Measurements from ENCODE around the gene TNFRSF1A. TPM values are rescaled to one million over a fixed set of nuclear protein-coding genes. Genes with fewer than 3 reads are reported as not detected.
"Not testable (repeated sequence)": the region's sequence is repeated elsewhere in the genome, so short reads cannot be mapped to it uniquely, and the experiment has no call there.

The TNFRSF1A gene
- total and polyA plus RNA-seq, 2 donors = 56.1 to 223 TPM

DNA sequence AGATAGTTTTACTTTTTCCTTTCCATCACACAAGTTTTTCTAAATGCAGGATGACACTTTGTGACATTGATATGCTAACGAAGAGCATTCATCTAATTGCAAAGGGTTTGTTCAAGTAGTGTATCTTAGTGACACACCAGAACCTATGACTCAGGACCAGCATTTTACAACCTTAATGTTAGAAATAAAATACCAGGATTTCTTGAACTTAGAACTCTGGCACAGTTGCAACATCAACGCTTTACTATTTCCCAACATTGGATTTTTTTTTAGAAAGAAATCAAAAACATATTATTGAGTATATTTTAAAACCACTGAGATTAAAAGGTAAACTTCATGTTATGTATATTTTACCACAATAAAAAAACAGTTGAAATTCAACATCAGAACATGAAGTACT, 49.3 kb downstream of the TNFRSF1A start:
- H3K36me3 ChIP-seq (ENCODE audit: insufficient read depth) = no peaks in the 10 kb centered on the region
- no peak overlapping the region for H3K27ac ChIP-seq (ENCODE audit: low read depth)
- no peak for DNase-seq (ENCODE audit: extremely low spot score)
- no peaks in the 10 kb centered on the region for H3K4me1 ChIP-seq (ENCODE audit: insufficient read depth)
- 71% methylated on average over 2 of the region's 2 CpGs for WGBS
- no peak overlapping the region for H3K4me3 ChIP-seq (ENCODE audit: low read depth, low read length)

- not testable (repeated sequence) for DNase-seq (ENCODE audit: extremely low spot score); H3K36me3 ChIP-seq (ENCODE audit: insufficient read depth); H3K27ac ChIP-seq (ENCODE audit: low read depth); H3K4me1 ChIP-seq (ENCODE audit: insufficient read depth); H3K4me3 ChIP-seq (ENCODE audit: low read depth, low read length)
- WGBS = 98% methylated on average over 18 of the region's 25 CpGs
These were observed 52.0 kb downstream of the TNFRSF1A start for GRCh38 chr12:6289906-6290305.

GRCh38 chr12:6289081-6289480, 52.8 kb downstream of the TNFRSF1A start:
- 96% methylated on average over 10 of the region's 10 CpGs for WGBS
- DNase-seq (ENCODE audit: extremely low spot score) = not testable (repeated sequence)

GRCh38 chr12:6288235-6288634, 53.6 kb downstream of the TNFRSF1A start:
- H3K4me1 ChIP-seq (ENCODE audit: insufficient read depth) = no peaks in the 10 kb centered on the region
- DNase-seq (ENCODE audit: extremely low spot score) = no peak
- H3K4me3 ChIP-seq (ENCODE audit: low read depth, low read length) = no peak overlapping the region
- no peak overlapping the region for H3K27ac ChIP-seq (ENCODE audit: low read depth)
- no peaks in the 10 kb centered on the region for H3K36me3 ChIP-seq (ENCODE audit: insufficient read depth)
- 71% methylated on average over 5 of the region's 5 CpGs for WGBS

More at GRCh38 chr12:6289081-6289480, 52.8 kb downstream of the TNFRSF1A start:
- H3K36me3 ChIP-seq (ENCODE audit: insufficient read depth); H3K4me1 ChIP-seq (ENCODE audit: insufficient read depth); H3K27ac ChIP-seq (ENCODE audit: low read depth); H3K4me3 ChIP-seq (ENCODE audit: low read depth, low read length): not testable (repeated sequence)

DNA sequence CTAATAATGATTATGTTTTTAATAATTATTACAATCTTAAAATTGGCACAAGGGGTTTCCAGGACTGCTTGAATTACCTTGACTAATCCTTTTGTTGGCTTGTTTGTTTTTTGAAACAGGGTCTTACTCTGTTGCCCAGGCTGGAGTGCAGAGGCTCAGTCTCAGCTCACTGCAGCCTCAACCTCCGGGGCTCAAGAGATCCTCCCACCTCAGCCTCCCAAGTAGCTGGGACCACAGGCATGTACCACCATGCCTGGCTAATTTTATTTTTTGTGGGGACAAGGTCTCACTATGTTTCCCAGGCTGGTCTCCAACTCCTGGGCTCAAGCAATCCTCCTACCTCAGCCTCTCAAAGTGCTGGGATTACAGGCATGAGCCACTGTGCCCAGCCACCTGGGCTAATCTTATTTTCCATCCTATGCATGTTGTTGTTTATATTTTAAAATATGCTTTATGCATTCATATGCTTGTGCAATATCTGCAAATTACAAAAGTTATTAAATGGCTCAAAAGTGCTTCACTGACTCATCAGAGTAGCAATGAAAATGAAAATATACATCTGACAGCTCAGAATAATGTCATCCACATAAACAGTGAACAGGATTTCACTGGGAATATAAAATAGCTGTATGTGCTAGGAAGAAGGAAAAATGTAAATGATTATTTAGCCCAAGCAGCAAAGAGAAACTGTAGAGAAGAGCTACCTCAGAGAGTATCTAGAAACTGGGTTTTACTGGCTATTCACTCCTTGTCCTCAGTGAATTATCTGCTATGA, 56.2 kb downstream of the TNFRSF1A start:
- Histone ChIP-seq H3K4me3 (ENCODE audit: low read depth, low read length) (no peak overlapping the region), H3K4me1 (ENCODE audit: insufficient read depth) (no peaks in the 10 kb centered on the region), H3K36me3 (ENCODE audit: insufficient read depth) (no peaks in the 10 kb centered on the region), H3K27ac (ENCODE audit: low read depth) (no peak overlapping the region)
- no peak for DNase-seq (ENCODE audit: extremely low spot score)
- WGBS = 64% methylated on average over 1 of the region's 1 CpG

DNA sequence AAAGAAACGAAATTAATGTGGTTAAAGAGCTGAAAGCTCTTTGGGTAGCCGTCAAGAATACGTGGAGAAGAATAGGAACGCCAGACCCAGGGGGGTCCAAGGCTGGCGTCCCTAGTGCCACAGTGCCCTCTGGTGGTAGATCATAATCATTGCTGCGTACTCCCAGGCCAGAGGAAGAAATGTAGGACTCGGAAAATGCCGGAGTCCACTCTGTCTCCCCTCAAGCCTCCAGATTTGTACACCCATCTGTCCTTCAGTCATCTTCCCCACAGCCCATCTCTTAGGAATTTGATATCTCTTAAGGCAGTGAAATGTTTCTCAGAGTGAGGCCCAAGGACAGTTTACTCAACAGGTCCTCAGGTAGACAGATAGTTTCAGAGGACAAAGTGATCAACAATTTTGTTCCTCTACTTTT, 56.8 kb downstream of the TNFRSF1A start:
- no peaks in the 10 kb centered on the region for H3K36me3 ChIP-seq (ENCODE audit: insufficient read depth)
- no peaks in the 10 kb centered on the region for H3K4me1 ChIP-seq (ENCODE audit: insufficient read depth)
- H3K4me3 ChIP-seq (ENCODE audit: low read depth, low read length) = no peak overlapping the region
- H3K27ac ChIP-seq (ENCODE audit: low read depth) = no peak overlapping the region
- DNase-seq (ENCODE audit: extremely low spot score) = no peak
- WGBS = 2% methylated on average over 8 of the region's 8 CpGs

- no peak overlapping the region for H3K27ac ChIP-seq (ENCODE audit: low read depth)
- 90% methylated on average over 12 of the region's 12 CpGs for WGBS
- peaks cover 1% of the 10 kb centered on the region for H3K4me1 ChIP-seq (ENCODE audit: insufficient read depth)
- H3K36me3 ChIP-seq (ENCODE audit: insufficient read depth) = no peaks in the 10 kb centered on the region
- no peak overlapping the region for H3K4me3 ChIP-seq (ENCODE audit: low read depth, low read length)
- DNase-seq (ENCODE audit: extremely low spot score) = no peak
These were observed 57.6 kb downstream of the TNFRSF1A start for GRCh38 chr12:6284273-6284672.

DNA sequence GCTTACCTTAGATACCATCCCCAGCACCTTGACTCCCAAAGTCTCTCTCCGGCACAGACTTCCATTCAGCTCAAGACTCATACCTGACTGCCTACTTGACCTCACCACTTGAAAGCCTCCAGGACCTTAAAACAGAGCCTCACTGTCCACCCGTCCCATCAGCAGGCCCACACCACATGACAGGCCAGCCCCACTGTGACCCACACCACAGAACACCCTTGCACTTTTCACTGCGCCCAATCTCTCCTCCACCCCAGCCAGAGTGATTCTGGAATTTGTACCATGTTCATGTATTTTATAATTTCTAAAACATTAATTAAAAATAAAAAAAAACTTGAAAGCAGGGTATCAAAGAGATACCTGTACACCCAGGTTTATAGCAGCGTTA, 59.4 kb downstream of the TNFRSF1A start:
- WGBS = 95% methylated on average over 4 of the region's 4 CpGs

DNA sequence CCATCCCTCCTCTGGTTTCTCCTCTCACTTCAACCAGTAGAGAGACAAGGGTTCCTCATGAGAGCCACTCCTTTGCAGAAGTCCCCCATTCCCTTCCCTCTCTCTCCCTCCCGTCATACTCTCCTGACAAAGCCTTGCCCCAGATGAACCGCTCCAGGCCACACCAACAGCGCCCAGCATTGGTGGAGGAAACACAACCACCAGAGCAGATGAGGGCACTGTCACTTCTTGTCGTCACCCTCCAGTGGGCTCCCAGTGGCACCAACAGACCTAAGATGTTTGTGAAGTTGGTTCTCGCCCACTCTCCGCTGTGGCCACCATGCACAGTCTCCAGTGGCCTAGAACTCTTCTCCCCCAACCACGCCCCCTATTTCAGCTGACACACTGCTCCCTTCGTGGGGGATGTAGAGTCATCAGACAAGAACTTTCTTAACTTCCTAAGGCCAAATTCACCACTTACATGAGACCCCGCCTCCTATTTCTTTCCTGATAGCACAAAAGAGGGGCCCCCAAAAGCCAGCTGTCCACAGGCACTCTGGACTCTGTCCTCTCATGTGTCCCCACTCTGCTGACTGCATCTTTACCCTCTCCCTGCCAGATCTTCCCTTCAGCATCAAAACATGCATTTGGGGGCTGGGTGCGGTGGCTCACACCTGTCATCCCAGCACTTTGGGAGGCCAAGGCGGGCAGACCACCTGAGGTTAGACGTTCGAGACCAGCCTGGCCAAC, 60.6 kb downstream of the TNFRSF1A start:
- Histone ChIP-seq H3K4me1 (ENCODE audit: insufficient read depth) (peaks cover 1% of the 10 kb centered on the region), H3K27ac (ENCODE audit: low read depth) (no peak overlapping the region), H3K4me3 (ENCODE audit: low read depth, low read length) (no peak overlapping the region), H3K36me3 (ENCODE audit: insufficient read depth) (no peaks in the 10 kb centered on the region)
- DNase-seq (ENCODE audit: extremely low spot score) = no peak
- 96% methylated on average over 13 of the region's 13 CpGs for WGBS

More for the DNA sequence above, 59.4 kb downstream of the TNFRSF1A start:
- peaks cover 1% of the 10 kb centered on the region for H3K4me1 ChIP-seq (ENCODE audit: insufficient read depth)
- H3K36me3 ChIP-seq (ENCODE audit: insufficient read depth) = no peaks in the 10 kb centered on the region
- H3K4me3 ChIP-seq (ENCODE audit: low read depth, low read length) = no peak overlapping the region
- no peak overlapping the region for H3K27ac ChIP-seq (ENCODE audit: low read depth)
- DNase-seq (ENCODE audit: extremely low spot score) = no peak

DNA sequence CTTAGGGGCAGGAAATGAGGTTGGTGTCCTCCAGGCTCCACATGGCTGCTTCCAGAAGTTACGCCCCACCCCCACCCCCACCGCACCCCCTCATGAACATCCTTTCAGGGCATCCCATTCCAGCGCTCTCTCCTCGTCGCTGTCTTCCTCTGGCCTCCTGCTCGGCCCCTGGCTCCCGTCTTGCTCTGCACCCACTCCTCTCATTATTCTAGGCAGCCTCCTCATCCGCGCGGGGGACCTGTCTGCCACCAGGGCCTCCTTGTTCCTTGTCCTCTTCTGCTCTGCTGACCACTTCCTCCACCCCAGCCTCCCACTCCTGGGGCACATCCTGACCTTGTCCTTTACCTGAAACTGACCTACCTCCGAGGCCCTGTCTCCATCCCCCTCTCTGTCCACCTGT, 61.2 kb downstream of the TNFRSF1A start:
- H3K27ac ChIP-seq (ENCODE audit: low read depth) = no peak overlapping the region
- peaks cover 1% of the 10 kb centered on the region for H3K4me1 ChIP-seq (ENCODE audit: insufficient read depth)
- H3K4me3 ChIP-seq (ENCODE audit: low read depth, low read length) = no peak overlapping the region
- no peak for DNase-seq (ENCODE audit: extremely low spot score)
- no peaks in the 10 kb centered on the region for H3K36me3 ChIP-seq (ENCODE audit: insufficient read depth)
- WGBS = 95% methylated on average over 11 of the region's 11 CpGs

DNA sequence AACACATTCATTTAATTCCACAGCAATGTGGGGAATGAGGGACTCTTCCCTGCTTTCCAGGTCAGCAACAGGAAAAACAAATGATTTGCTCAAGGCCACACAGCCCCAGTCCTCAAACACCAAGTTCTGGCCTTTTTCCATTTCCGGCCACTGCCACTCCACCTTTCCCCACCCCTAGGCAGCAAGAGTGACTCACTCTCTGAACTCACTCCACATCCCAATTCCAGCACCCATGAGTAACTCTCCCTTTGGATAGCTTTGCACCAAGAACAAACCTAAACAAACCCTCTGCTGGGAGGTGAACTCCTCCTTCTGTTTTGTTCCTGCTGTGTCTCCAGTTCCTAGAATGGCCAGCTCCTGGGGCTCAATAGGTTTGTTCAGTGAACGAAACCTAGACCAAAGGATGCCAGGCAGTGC, 61.8 kb downstream of the TNFRSF1A start:
- Histone ChIP-seq H3K27ac (ENCODE audit: low read depth) (peak overlapping the region; percentile 64), H3K4me3 (ENCODE audit: low read depth, low read length) (no peak overlapping the region), H3K36me3 (ENCODE audit: insufficient read depth) (no peaks in the 10 kb centered on the region), H3K4me1 (ENCODE audit: insufficient read depth) (peaks cover 1% of the 10 kb centered on the region)
- WGBS = 40% methylated on average over 2 of the region's 2 CpGs
- DNase-seq (ENCODE audit: extremely low spot score) = no peak

DNA sequence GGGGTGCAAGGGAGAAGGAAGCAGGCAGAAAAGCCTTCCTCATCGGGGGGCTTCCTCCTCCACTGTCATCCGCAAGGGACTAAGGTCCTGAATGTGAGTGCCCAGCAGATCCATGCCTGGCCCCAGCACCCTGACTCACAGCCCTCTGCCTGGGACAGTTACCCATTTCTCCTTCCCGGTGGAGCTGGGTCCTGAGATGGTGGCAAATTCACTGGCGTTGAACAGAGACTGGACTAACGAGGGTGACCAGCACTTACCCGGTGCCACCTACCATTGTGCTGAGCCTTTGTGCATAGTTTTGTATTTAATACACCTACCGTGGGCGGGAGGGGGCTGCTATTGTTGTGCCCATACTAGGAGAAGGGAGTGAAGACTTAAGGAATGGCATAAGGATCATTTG, 62.2 kb downstream of the TNFRSF1A start:
- 88% methylated on average over 8 of the region's 8 CpGs for WGBS
- peak overlapping the region; percentile 3 for H3K27ac ChIP-seq (ENCODE audit: low read depth)
- no peak for DNase-seq (ENCODE audit: extremely low spot score)
- H3K36me3 ChIP-seq (ENCODE audit: insufficient read depth) = no peaks in the 10 kb centered on the region
- H3K4me3 ChIP-seq (ENCODE audit: low read depth, low read length) = no peak overlapping the region
- peaks cover 1% of the 10 kb centered on the region for H3K4me1 ChIP-seq (ENCODE audit: insufficient read depth)

DNA sequence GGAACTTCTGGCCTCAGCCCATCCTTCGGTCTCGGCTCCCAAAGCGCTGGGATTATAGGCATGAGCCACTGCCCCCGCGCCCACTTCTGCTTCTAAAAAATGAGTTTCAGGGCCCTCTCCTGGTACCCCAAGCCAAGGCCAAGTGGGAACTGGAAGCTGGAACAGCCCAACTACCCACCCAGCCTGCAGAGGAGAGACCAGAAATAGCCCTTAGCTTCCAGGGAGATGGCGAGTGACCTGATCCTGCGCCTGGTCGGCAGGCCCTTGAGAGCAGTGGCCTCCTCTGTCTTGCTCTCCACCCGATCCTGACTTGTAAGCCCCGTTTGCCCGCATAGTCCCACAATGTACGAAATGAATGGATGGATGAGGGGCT, 62.6 kb downstream of the TNFRSF1A start:
- DNase-seq (ENCODE audit: extremely low spot score) = no peak
- no peak overlapping the region for H3K4me3 ChIP-seq (ENCODE audit: low read depth, low read length)
- WGBS = 93% methylated on average over 12 of the region's 12 CpGs
- peaks cover 1% of the 10 kb centered on the region for H3K4me1 ChIP-seq (ENCODE audit: insufficient read depth)
- no peaks in the 10 kb centered on the region for H3K36me3 ChIP-seq (ENCODE audit: insufficient read depth)
- no peak overlapping the region for H3K27ac ChIP-seq (ENCODE audit: low read depth)
